GM21619 (cell line): ENCODE results near the gene TCIRG1.

Experiments
- ATAC-seq: cut with Tn5 transposase; IDR thresholded peaks from one replicate; pipeline ENCODE4 v1.9.1; 2021; ENCODE audit not compliant: unreplicated experiment

The TCIRG1 gene

DNA sequence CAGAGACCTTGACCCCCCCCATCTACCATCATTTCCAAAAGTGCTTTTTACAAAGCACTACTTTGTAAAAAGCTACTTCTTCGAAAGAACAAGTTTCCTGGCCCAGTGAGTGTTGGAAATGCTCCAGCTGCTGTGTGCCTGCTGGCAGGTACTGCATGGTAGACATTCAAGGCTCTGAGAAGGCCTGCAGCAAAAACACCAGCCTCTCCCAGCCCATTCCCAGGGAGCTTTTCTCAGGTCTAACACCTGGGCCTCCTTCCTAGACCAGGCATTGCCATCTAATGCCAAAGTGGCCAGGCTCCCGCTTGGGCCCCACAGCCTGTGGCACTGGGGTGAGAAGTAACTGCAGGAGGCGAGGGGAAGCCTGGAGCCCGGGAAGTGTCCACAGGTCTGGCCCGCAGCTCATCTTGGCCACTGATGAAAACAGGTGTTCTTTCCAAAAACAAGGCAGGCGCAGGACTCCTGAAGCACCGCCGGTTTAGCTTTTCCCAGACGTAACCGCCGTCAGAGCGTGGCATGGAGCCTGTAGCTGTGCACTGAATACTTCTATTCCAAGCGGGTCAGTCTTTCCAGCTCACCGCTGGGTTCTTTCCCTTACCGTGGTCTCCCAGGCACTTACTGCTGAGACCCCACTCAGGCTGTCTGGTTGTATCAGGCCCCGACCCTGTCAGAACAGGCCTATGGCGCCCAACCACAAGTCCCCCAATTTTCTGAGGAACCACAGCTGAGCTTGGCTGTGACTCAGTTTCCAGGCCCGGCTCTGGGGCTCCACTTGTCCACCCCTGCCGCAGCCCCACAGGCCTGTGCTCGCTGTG, 1.2 kb upstream of the TCIRG1 start:
- ATAC-seq, result no peak

GRCh38 chr11:68038226-68038717, 553 bp upstream of the TCIRG1 start:
- ATAC-seq, result no peak

GRCh38 chr11:68039526-68040086, 781 bp downstream of the TCIRG1 start:
- no peak for ATAC-seq

- peak; percentile 53 for ATAC-seq
Measured at GRCh38 chr11:68040101-68040956, 1.5 kb downstream of the TCIRG1 start.

- no peak for ATAC-seq
Measured at GRCh38 chr11:68040957-68041591, 2.2 kb downstream of the TCIRG1 start.

- no peak for ATAC-seq
Measured at GRCh38 chr11:68041617-68042218, 2.9 kb downstream of the TCIRG1 start.

DNA sequence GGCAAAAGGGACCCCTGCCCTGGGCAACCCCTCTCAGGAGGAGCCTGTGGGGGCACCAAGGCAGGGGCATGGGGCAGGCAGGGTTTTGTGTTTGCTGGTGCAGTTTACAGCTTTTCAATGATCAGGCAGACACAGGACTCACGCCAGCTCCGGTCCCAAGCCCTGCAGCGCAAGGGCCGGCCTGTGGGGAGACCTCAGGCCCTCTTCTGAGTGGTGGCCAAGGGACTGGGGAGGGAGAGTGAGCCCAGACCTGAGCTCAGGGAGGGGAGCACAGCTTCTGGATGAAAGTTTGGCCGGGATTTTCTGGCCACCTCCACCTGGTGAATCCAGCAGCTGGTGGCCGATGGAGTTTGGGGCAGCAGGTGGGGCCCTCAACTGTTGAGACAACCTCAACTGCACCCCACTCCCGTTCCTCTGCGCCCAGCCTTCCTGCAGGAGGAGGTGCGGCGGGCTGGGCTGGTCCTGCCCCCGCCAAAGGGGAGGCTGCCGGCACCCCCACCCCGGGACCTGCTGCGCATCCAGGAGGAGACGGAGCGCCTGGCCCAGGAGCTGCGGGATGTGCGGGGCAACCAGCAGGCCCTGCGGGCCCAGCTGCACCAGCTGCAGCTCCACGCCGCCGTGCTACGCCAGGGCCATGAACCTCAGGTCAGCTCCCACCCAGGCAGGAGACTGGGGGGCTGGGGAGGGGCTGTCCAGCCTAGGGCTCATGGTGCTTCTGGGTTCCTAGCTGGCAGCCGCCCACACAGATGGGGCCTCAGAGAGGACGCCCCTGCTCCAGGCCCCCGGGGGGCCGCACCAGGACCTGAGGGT, 3.6 kb downstream of the TCIRG1 start:
- ATAC-seq, result no peak

DNA sequence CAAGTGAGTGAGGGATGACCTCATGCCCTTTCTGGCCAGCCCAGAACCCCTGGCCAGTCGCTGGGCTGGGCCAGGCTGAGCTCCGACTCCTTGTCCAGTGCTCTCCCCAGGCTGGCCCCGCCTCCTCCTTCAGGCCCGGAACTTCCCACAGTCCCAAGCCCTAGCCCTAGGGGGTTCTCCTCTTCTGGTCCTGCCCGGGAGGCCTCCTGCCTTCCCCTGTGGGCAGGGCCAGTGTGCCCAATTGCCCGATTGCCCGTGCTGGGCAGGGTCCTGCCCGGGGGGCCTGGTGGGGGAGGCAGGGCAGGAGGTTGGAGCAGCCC, 4.2 kb downstream of the TCIRG1 start:
- no peak for ATAC-seq

GRCh38 chr11:68043349-68044144, 4.7 kb downstream of the TCIRG1 start:
- ATAC-seq, result no peak

- ATAC-seq, result no peak
Measured at GRCh38 chr11:68044145-68044813, 5.5 kb downstream of the TCIRG1 start.

DNA sequence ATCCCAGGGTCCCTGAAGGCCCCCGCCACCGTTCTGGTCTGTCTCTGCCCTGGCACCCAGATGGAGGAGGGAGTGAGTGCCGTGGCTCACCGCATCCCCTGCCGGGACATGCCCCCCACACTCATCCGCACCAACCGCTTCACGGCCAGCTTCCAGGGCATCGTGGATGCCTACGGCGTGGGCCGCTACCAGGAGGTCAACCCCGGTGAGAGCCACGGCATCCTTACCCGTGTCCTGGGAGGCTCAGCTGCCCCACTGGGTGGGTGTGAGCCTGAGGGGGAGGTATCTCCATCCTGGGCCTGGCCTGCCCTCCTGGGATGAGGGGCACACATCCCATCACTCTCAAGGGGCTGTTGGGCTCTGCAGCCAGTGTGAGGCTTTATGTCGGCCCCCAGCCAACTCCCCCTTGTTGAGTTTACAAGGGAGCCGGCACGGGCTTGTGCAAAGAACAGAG, 6.1 kb downstream of the TCIRG1 start:
- ATAC-seq, result no peak

GRCh38 chr11:68047437-68048290, 8.8 kb downstream of the TCIRG1 start:
- ATAC-seq, result no peak

DNA sequence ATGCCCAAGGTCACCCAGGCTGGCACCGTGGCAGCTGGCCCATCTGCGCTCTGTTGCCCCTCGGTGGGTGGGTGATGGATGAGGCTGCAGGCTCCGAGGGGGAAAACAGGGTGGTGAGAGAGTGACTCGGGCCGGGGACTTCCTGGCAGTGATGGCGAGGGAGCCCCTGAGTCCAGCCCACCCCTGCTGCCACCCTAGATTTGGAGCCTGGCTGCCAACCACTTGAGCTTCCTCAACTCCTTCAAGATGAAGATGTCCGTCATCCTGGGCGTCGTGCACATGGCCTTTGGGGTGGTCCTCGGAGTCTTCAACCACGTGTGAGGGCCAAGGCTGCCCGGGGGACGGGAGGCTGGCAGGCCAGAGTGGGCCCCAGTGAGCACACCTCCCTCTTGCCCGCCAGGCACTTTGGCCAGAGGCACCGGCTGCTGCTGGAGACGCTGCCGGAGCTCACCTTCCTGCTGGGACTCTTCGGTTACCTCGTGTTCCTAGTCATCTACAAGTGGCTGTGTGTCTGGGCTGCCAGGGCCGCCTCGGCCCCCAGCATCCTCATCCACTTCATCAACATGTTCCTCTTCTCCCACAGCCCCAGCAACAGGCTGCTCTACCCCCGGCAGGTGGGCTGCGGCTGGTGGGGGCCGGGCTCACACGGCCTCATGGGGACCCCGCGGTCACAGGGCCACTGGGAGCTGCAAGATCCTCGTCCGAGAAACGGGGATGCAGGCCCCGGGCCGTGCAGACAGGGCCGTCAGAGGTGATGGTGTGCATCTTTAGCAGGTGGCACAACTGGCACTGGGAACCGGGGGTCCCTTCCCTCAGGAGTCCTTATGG, 10.1 kb downstream of the TCIRG1 start:
- ATAC-seq, result no peak

DNA sequence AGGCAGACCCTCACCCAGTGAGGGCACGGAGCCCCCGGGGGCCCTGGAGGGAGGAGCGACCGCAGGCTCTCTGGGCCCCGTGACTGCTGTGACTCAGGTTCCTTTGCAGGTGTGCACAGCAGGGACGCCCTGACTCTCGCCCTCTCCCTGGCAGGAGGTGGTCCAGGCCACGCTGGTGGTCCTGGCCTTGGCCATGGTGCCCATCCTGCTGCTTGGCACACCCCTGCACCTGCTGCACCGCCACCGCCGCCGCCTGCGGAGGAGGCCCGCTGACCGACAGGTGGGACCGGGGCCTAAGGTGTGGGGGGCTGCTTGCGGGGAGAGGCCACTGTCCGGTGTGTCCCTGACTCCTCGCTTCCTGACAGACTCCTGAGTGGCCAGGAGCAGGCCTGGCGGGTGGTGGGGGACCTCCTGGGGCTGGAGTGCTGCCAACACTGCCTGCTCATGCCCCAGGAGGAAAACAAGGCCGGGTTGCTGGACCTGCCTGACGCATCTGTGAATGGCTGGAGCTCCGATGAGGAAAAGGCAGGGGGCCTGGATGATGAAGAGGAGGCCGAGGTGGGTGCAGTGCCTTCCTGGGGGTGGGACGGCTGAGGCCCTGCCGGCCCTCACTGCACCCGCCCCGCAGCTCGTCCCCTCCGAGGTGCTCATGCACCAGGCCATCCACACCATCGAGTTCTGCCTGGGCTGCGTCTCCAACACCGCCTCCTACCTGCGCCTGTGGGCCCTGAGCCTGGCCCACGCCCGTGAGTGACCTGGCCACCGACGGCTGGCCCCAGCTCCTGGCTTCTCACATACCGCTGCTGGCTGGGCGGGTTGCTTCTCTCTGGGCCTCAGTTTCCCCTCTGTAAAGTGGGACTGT, 10.9 kb downstream of the TCIRG1 start:
- ATAC-seq, result no peak

- no peak for ATAC-seq
Measured at GRCh38 chr11:68050371-68050841, 11.6 kb downstream of the TCIRG1 start.
